A549 (cell line): ENCODE data around the gene DHDH. TPM values are rescaled to one million over a fixed set of nuclear protein-coding genes. Genes with fewer than 3 reads are reported as not detected.

Source experiments
- ATAC-seq, 2 experiments: fragments of 200-7000 bp in 1 of 2; fragments of >200 bp in 1 of 2; cut with Nextera tagmentation in 1 of 2; cut with Tn5 transposase in 1 of 2; 3 replicates each; pipeline versions ENCODE4 v1.8.0 to v1.9.1; 2018 to 2020; ENCODE audit warnings: mild to moderate bottlenecking in 1 of 2, moderate library complexity in 1 of 2
- CTCF ChIA-PET: fragments of 300-600 bp; sonication (Branson Sonifier 250); formaldehyde crosslinking; extraction: SDS; loops from one replicate; lab custom pipeline; 2021; ENCODE audit warnings: antibody characterized with exemption, inconsistent platforms; lab: Yijun Ruan, JAX
- POLR2A ChIA-PET: fragments of 350-600 bp; formaldehyde crosslinking; extraction: SDS; loops from one replicate; lab custom pipeline; 2021; ENCODE audit warnings: antibody characterized with exemption, inconsistent platforms; lab: Yijun Ruan, JAX
- DNase-seq, 2 experiments: peaks; one replicate each; pipeline versions ENCODE4 v3.0.0 to v3.0.0-alpha.2; 2011 to 2016; ENCODE audit warnings: low read depth in 1 of 2, low spot score in 1 of 2
- FAIRE-seq: peaks from 2 replicates; lab custom pipeline; 2011; peaks lifted over from hg19 to GRCh38; lab: Jason Lieb, UNC
- H3K27ac ChIP-seq, 2 experiments: fragments of >200 bp; sonication (Bioruptor Twin); formaldehyde crosslinking; 3 replicates each; pipeline ENCODE4 v1.5.1; 2016 to 2017
- H3K4me1 ChIP-seq: fragments of >200 bp; sonication (Bioruptor Twin); formaldehyde crosslinking; 3 replicates; pipeline ENCODE4 v1.6.1; 2016
- H3K4me2 ChIP-seq: fragments of >200 bp; sonication (Bioruptor Twin); formaldehyde crosslinking; 3 replicates; pipeline ENCODE4 v1.6.1; 2016
- H3K4me3 ChIP-seq: fragments of >200 bp; sonication (Bioruptor Twin); formaldehyde crosslinking; 3 replicates; pipeline ENCODE4 v1.5.1; 2016
- H3K9me3 ChIP-seq: fragments of >200 bp; sonication (Bioruptor Twin); formaldehyde crosslinking; 3 replicates; pipeline ENCODE4 v1.6.1; 2016
- CBX2 ChIP-seq: fragments of 200-600 bp; sonication (generic); IDR thresholded peaks from 2 replicates; pipeline ENCODE4 v1.6.1; 2016; ENCODE audit warnings: low read depth, mild to moderate bottlenecking, borderline replicate concordance
- CEBPB ChIP-seq, 2 experiments: fragments of >200 bp in 1 of 2; sonication (Bioruptor Twin) in 1 of 2; formaldehyde crosslinking in 1 of 2; IDR thresholded peaks; 2 replicates each; pipeline ENCODE4 v1.6.1; 2012 to 2016
- CHD2 ChIP-seq: fragments of 150-350 bp; IDR thresholded peaks from 2 replicates; pipeline ENCODE4 v1.6.1; 2014; ENCODE audit warnings: low read length; ENCODE audit not compliant: partially characterized antibody
- EHMT2 ChIP-seq: fragments of 200-600 bp; sonication (generic); IDR thresholded peaks from 2 replicates; pipeline ENCODE4 v1.6.1; 2016; ENCODE audit warnings: antibody characterized with exemption, low read depth, mild to moderate bottlenecking, moderate library complexity
- ESRRA ChIP-seq: fragments of 150-350 bp; IDR thresholded peaks from 2 replicates; pipeline ENCODE4 v1.6.1; 2014; ENCODE audit warnings: mild to moderate bottlenecking, low read length, borderline replicate concordance
- FOSB ChIP-seq: fragments of 250-450 bp; sonication (Bioruptor Pico); IDR thresholded peaks from 2 replicates; pipeline ENCODE4 v1.5.0; 2020; ENCODE audit warnings: mild to moderate bottlenecking, moderate library complexity
- FOXS1 ChIP-seq: fragments of 250-450 bp; sonication (Bioruptor Pico); IDR thresholded peaks from 2 replicates; pipeline ENCODE4 v1.5.0; 2020; ENCODE audit warnings: mild to moderate bottlenecking, moderate library complexity
- HDAC2 ChIP-seq: fragments of 200-600 bp; sonication (generic); IDR thresholded peaks from 2 replicates; pipeline ENCODE4 v1.6.1; 2016
- HEYL ChIP-seq: fragments of 250-450 bp; sonication (Bioruptor Pico); IDR thresholded peaks from 2 replicates; pipeline ENCODE4 v1.8.0; 2021; ENCODE audit warnings: mild to moderate bottlenecking, moderate library complexity
- HMGXB4 ChIP-seq: fragments of 250-450 bp; sonication (Bioruptor Pico); IDR thresholded peaks from 2 replicates; pipeline ENCODE4 v1.5.0; 2021; ENCODE audit warnings: mild to moderate bottlenecking, moderate library complexity, borderline replicate concordance
- HOXA7 ChIP-seq: fragments of 250-450 bp; sonication (Bioruptor Pico); IDR thresholded peaks from 2 replicates; pipeline ENCODE4 v1.5.0; 2020; ENCODE audit warnings: mild to moderate bottlenecking, moderate library complexity
- HOXB13 ChIP-seq: fragments of 250-450 bp; sonication (Bioruptor Pico); IDR thresholded peaks from 2 replicates; pipeline ENCODE4 v1.5.0; 2020; ENCODE audit warnings: low read depth, mild to moderate bottlenecking, moderate library complexity
- HOXB5 ChIP-seq: fragments of 250-450 bp; sonication (Bioruptor Pico); IDR thresholded peaks from 2 replicates; pipeline ENCODE4 v1.5.0; 2020; ENCODE audit warnings: mild to moderate bottlenecking, moderate library complexity
- KDM5A ChIP-seq: fragments of 200-600 bp; sonication (generic); IDR thresholded peaks from 2 replicates; pipeline ENCODE4 v1.6.1; 2016; ENCODE audit warnings: antibody characterized with exemption, mild to moderate bottlenecking
- MAFK ChIP-seq: fragments of 450-650 bp; IDR thresholded peaks from 2 replicates; pipeline ENCODE4 v1.6.1; 2014; ENCODE audit not compliant: partially characterized antibody
- NPAS2 ChIP-seq: fragments of 250-450 bp; sonication (Bioruptor Pico); IDR thresholded peaks from 2 replicates; pipeline ENCODE4 v1.8.0; 2022; ENCODE audit warnings: mild to moderate bottlenecking, moderate library complexity, borderline replicate concordance
- NR3C1 ChIP-seq: fragments of >200 bp; sonication (Bioruptor Twin); formaldehyde crosslinking; IDR thresholded peaks from 3 replicates; pipeline ENCODE4 v1.6.1; 2017
- PHF8 ChIP-seq: fragments of 200-600 bp; sonication (generic); IDR thresholded peaks from 2 replicates; pipeline ENCODE4 v1.6.1; 2016; ENCODE audit warnings: low read depth, mild to moderate bottlenecking, antibody characterized with exemption, moderate library complexity, borderline replicate concordance
- POLR2A ChIP-seq: IDR thresholded peaks from 2 replicates; pipeline ENCODE4 v1.6.1; 2012; ENCODE audit warnings: mild to moderate bottlenecking, low read length
- POLR2AphosphoS2 ChIP-seq: conservative IDR thresholded peaks from 2 replicates; pipeline ENCODE4 v1.6.1; 2012; ENCODE audit warnings: low read length, improper control_type of control experiment, inconsistent platforms
- RAD21 ChIP-seq, 2 experiments: fragments of >200 bp in 1 of 2; sonication (Bioruptor Twin) in 1 of 2; formaldehyde crosslinking in 1 of 2; IDR thresholded peaks in 1 of 2; conservative IDR thresholded peaks in 1 of 2; 2 replicates in 1 of 2; 3 replicates in 1 of 2; pipeline ENCODE4 v1.6.1; 2012 to 2018; ENCODE audit warnings: inconsistent platforms in 1 of 2
- RARB ChIP-seq: fragments of 250-450 bp; sonication (Bioruptor Pico); IDR thresholded peaks from 2 replicates; pipeline ENCODE4 v1.8.0; 2021; ENCODE audit warnings: mild to moderate bottlenecking, moderate library complexity
- RCOR1 ChIP-seq: fragments of 150-350 bp; IDR thresholded peaks from 2 replicates; pipeline ENCODE4 v1.6.1; 2014; ENCODE audit warnings: antibody characterized with exemption, low read length, low read depth
- RFX5 ChIP-seq: fragments of 450-650 bp; IDR thresholded peaks from 2 replicates; pipeline ENCODE4 v1.7.1; 2014; ENCODE audit warnings: antibody characterized with exemption, mild to moderate bottlenecking, moderate library complexity
- SREBF2 ChIP-seq: fragments of 450-650 bp; IDR thresholded peaks from 2 replicates; pipeline ENCODE4 v1.6.1; 2014; ENCODE audit warnings: mild to moderate bottlenecking, moderate library complexity
- TFCP2L1 ChIP-seq: fragments of 250-450 bp; sonication (Bioruptor Pico); IDR thresholded peaks from 2 replicates; pipeline ENCODE4 v1.5.0; 2021; ENCODE audit warnings: mild to moderate bottlenecking
- TP53 ChIP-seq: fragments of 250-450 bp; sonication (Bioruptor Pico); IDR thresholded peaks from 2 replicates; pipeline ENCODE4 v1.5.0; 2021; ENCODE audit warnings: mild to moderate bottlenecking, moderate library complexity
- ZC3H11A ChIP-seq: fragments of 450-650 bp; IDR thresholded peaks from 2 replicates; pipeline ENCODE4 v1.6.1; 2014; ENCODE audit warnings: antibody characterized with exemption, mild to moderate bottlenecking
- ZNF302 ChIP-seq: fragments of 250-450 bp; sonication (Bioruptor Pico); IDR thresholded peaks from 2 replicates; pipeline ENCODE4 v1.9.0; 2021; ENCODE audit warnings: inconsistent platforms, mild to moderate bottlenecking, moderate library complexity
- WGBS: methylation state at CpG from one replicate; pipeline ENCODE4 v1.1.6; 2017; ENCODE audit errors: missing lambda C conversion rate; 5-methylcytosine and 5-hydroxymethylcytosine counted together
- polyA plus RNA-seq, 4 experiments: library from polyadenylated mRNA; depleted of rRNA in 3 of 4; stranded (reverse); fragments of >200 nt; fragmentation: RNase III in 1 of 4; extraction: RNeasy Plus Mini Kit Qiagen cat#74134 plus additional on column Dnase treatment in 1 of 4; gene quantifications; 2 replicates in 3 of 4; 3 replicates in 1 of 4; pipeline ENCODE4 v1.2.3, GENCODE V29; 2011 to 2017
- TF ChIP-seq, protein P1 (sequence below): fragments of 150-350 bp; IDR thresholded peaks from 2 replicates; pipeline ENCODE4 v1.6.1; 2014; ENCODE audit warnings: low read depth, mild to moderate bottlenecking, low read length
- TF ChIP-seq, protein P2 (sequence below): IDR thresholded peaks from 2 replicates; pipeline ENCODE4 v1.6.1; 2012; ENCODE audit warnings: low read depth, borderline replicate concordance

The DHDH gene
- polyA plus RNA-seq, 2 of the 4 experiments (the other 2 are of a cell fraction), result 0.78 to 1.2 TPM

GRCh38 chr19:48945817-48946216 lies 12.3 kb downstream of the DHDH start (continued):
- no peak for TF ChIP-seq TFCP2L1
- TF ChIP-seq HOXB13 (CRISPR knock-in tag), result no peak
- TF ChIP-seq, protein P1, sequence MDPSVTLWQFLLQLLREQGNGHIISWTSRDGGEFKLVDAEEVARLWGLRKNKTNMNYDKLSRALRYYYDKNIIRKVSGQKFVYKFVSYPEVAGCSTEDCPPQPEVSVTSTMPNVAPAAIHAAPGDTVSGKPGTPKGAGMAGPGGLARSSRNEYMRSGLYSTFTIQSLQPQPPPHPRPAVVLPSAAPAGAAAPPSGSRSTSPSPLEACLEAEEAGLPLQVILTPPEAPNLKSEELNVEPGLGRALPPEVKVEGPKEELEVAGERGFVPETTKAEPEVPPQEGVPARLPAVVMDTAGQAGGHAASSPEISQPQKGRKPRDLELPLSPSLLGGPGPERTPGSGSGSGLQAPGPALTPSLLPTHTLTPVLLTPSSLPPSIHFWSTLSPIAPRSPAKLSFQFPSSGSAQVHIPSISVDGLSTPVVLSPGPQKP, result no peak
- no peak for TF ChIP-seq HEYL

- POLR2A ChIA-PET, result interaction anchor here (1.1 kb wide), 2 partner anchors 8 to 13 kb away, joined by 3 to 4 read pairs; partner anchors contain the start of genes BAX and DHDH
- FAIRE-seq, result no peak
- no peak for DNase-seq
Measured at GRCh38 chr19:48946463-48947257, 13.2 kb downstream of the DHDH start.

DNA sequence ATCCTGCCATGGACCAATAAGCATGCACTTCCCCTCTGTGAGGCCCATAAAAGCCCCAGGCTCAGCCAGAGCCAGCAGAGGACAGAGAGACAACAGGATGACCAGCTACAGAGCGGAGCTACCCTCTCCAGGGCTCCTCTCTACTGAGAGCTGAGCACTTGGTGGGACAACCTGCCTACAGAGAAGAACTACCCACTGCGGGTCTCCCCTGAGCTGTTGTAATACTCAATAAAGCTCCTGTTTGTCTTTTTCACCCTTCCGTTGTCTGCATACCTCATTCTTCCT lies 13.7 kb downstream of the DHDH start:
- no peak for TF ChIP-seq PHF8
- TF ChIP-seq HOXA7 (CRISPR knock-in tag), result no peak
- no peak for TF ChIP-seq TP53
- TF ChIP-seq CBX2, result no peak
- TF ChIP-seq HOXB5 (CRISPR knock-in tag), result no peak
- TF ChIP-seq CHD2, result no peak
- no peak for TF ChIP-seq MAFK
- TF ChIP-seq HMGXB4, result no peak
- no peak for TF ChIP-seq POLR2AphosphoS2
- TF ChIP-seq RFX5, result no peak
- TF ChIP-seq, protein P2, sequence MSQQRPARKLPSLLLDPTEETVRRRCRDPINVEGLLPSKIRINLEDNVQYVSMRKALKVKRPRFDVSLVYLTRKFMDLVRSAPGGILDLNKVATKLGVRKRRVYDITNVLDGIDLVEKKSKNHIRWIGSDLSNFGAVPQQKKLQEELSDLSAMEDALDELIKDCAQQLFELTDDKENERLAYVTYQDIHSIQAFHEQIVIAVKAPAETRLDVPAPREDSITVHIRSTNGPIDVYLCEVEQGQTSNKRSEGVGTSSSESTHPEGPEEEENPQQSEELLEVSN, result no peak
- TF ChIP-seq NPAS2, result no peak
- no peak for TF ChIP-seq EHMT2
- TF ChIP-seq ESRRA, result no peak
- TF ChIP-seq, all 56 proteins: peak for 0
- Histone ChIP-seq H3K9me3 (no peaks in the 10 kb centered on the region), H3K4me3 (no peak overlapping the region), H3K4me2 (no peak overlapping the region), H3K4me1 (no peaks in the 10 kb centered on the region), H3K27ac (peak overlapping the region in 1 of 2 experiments; percentile 29; a peak in 2 of 6 replicates)
- no peak for ATAC-seq
- ChIA-PET CTCF (interaction anchor here (1.1 to 3.3 kb wide), 4 partner anchors 14 to 104 kb away, joined by 3 to 8 read pairs (median 4); partner anchors contain the start of gene DHDH), POLR2A (no interaction called here)
- no peak for FAIRE-seq
- DNase-seq, result no peak
- 94% methylated on average over 3 of the region's 3 CpGs for WGBS

More at GRCh38 chr19:48946463-48947257, 13.2 kb downstream of the DHDH start:
- 69% methylated on average over 8 of the region's 9 CpGs for WGBS
- Histone ChIP-seq H3K4me2 (no peak overlapping the region), H3K4me3 (no peak overlapping the region), H3K9me3 (no peaks in the 10 kb centered on the region), H3K4me1 (no peaks in the 10 kb centered on the region), H3K27ac (peak overlapping the region in 1 of 2 experiments; percentile 29; a peak in 2 of 6 replicates)
- CTCF ChIA-PET, result interaction anchor here (0.6 to 3.3 kb wide), 7 partner anchors 14 to 140 kb away, joined by 3 to 8 read pairs (median 4); partner anchors contain the start of genes DHDH, GYS1 and RUVBL2
- TF ChIP-seq CEBPB (IDR thresholded peaks at IDR 0.05) (no peak), SREBF2 (no peak), RFX5 (no peak), KDM5A (no peak), FOXS1 (no peak), FOSB (CRISPR knock-in tag) (no peak), POLR2A (no peak), RARB (CRISPR knock-in tag) (no peak), NR3C1 (no peak), RCOR1 (no peak), RAD21 (conservative IDR thresholded peaks at IDR 0.05 in 1 of 2, IDR thresholded peaks at IDR 0.05 in 1 of 2) (no peak), HMGXB4 (no peak), ZNF302 (no peak), HDAC2 (no peak), PHF8 (no peak), HOXB5 (CRISPR knock-in tag) (no peak), ZC3H11A (no peak)
- TF ChIP-seq, protein P1, result no peak
- ATAC-seq, result peak in 1 of 2 experiments; percentile 21; a peak in 3 of 6 replicates
